Measurements from ENCODE around the gene DDAH2.

The DDAH2 gene

GRCh38 chr6:31776485-31776988 is 47.4 kb upstream of the DDAH2 start:
- Histone ChIP-seq H3K9me3 (ENCODE audit: control insufficient read depth, insufficient read depth, low read depth, low read length) (no peaks in the 10 kb centered on the region), H3K36me3 (ENCODE audit: control insufficient read depth in 2 of 2, insufficient read depth in 1 of 2, low read length in 2 of 2) (peaks cover 0 to 35% of the 10 kb centered on the region in 2 experiments; a peak in 2 of 3 replicates), H3K4me3 (ENCODE audit: low read depth, low read length) (peak overlapping the region; percentile 21), H3K4me1 (ENCODE audit: control insufficient read depth, insufficient read depth, low read length) (peaks cover 4% of the 10 kb centered on the region), H3K27ac (ENCODE audit: extremely low read depth, low read depth, low read length) (no peak overlapping the region)
- peak; percentile 80 for TF ChIP-seq ZBTB6 (tag by site-specific recombination; IDR thresholded peaks at IDR 0.05)
- no peak for TF ChIP-seq ZNF596 (tag by site-specific recombination; IDR thresholded peaks at IDR 0.05)
- POLR2A ChIA-PET, result interaction anchor here (0.6 to 3.3 kb wide), 7 partner anchors 15 to 51 kb away, joined by 3 to 38 read pairs (median 5); partner anchors contain the start of genes CLIC1, HSPA1B, LSM2 and VARS1
- CTCF ChIA-PET, result interaction anchor here (5.1 kb wide), 1 partner anchor 14 kb away, joined by 28 read pairs; no protein-coding TSS in a partner anchor

GRCh38 chr6:31775633-31776484 is 46.8 kb upstream of the DDAH2 start:
- TF ChIP-seq ZFP41 (tag by site-specific recombination; IDR thresholded peaks at IDR 0.05; ENCODE audit: borderline replicate concordance) (no peak), KLF7 (tag by site-specific recombination; IDR thresholded peaks at IDR 0.05; ENCODE audit: borderline replicate concordance) (no peak), ZNF362 (tag by site-specific recombination; IDR thresholded peaks at IDR 0.05) (no peak), ZNF843 (tag by site-specific recombination; IDR thresholded peaks at IDR 0.05) (no peak), ZBTB6 (tag by site-specific recombination; IDR thresholded peaks at IDR 0.05) (no peak), ZNF791 (tag by site-specific recombination; IDR thresholded peaks at IDR 0.05) (no peak), ZSCAN4 (tag by site-specific recombination; IDR thresholded peaks at IDR 0.05) (no peak)
- H3K4me1 ChIP-seq (ENCODE audit: control insufficient read depth, insufficient read depth, low read length), result peaks cover 4% of the 10 kb centered on the region
- H3K27ac ChIP-seq (ENCODE audit: extremely low read depth, low read depth, low read length), result no peak overlapping the region

GRCh38 chr6:31775184-31775583 is 46.1 kb upstream of the DDAH2 start:
- Histone ChIP-seq H3K4me1 (ENCODE audit: control insufficient read depth, insufficient read depth, low read length) (peaks cover 4% of the 10 kb centered on the region), H3K27ac (ENCODE audit: extremely low read depth, low read depth, low read length) (no peak overlapping the region), H3K36me3 (ENCODE audit: control insufficient read depth in 2 of 2, insufficient read depth in 1 of 2, low read length in 2 of 2) (peaks cover 0 to 21% of the 10 kb centered on the region in 2 experiments; a peak in 2 of 3 replicates), H3K9me3 (ENCODE audit: control insufficient read depth, insufficient read depth, low read depth, low read length) (no peaks in the 10 kb centered on the region), H3K4me3 (ENCODE audit: low read depth, low read length) (no peak overlapping the region)
- TF ChIP-seq ZNF707 (tag by site-specific recombination; IDR thresholded peaks at IDR 0.05) (no peak), KLF1 (tag by site-specific recombination; IDR thresholded peaks at IDR 0.05) (peak; percentile 47; the same call in 1 of the 2 replicates)
- ChIA-PET CTCF (interaction anchor here (0.5 to 3.2 kb wide), 7 partner anchors 12 to 272 kb away, joined by 3 to 17 read pairs (median 4); no protein-coding TSS in a partner anchor), POLR2A (interaction anchor here (0.6 to 7.2 kb wide), 10 partner anchors 22 to 149 kb away, joined by 3 to 48 read pairs (median 3); partner anchors contain the start of genes ABHD16A, HSPA1A, HSPA1B and HSPA1L)

More at GRCh38 chr6:31775633-31776484, 46.8 kb upstream of the DDAH2 start:
- no peaks in the 10 kb centered on the region for H3K9me3 ChIP-seq (ENCODE audit: control insufficient read depth, insufficient read depth, low read depth, low read length)
- CTCF ChIA-PET, result interaction anchor here (0.5 to 3.2 kb wide), 5 partner anchors 13 to 176 kb away, joined by 3 to 17 read pairs (median 4); no protein-coding TSS in a partner anchor
- no peak overlapping the region for H3K4me3 ChIP-seq (ENCODE audit: low read depth, low read length)
- H3K36me3 ChIP-seq (ENCODE audit: control insufficient read depth in 2 of 2, insufficient read depth in 1 of 2, low read length in 2 of 2), result peaks cover 0 to 28% of the 10 kb centered on the region in 2 experiments; a peak in 2 of 3 replicates
- POLR2A ChIA-PET, result interaction anchor here (0.6 to 7.2 kb wide), 8 partner anchors 23 to 148 kb away, joined by 3 to 48 read pairs (median 4); partner anchors contain the start of genes ABHD16A, HSPA1A, HSPA1B and HSPA1L

All from HEK293 (cell line).